DMS79 treated with DMSO at 0.1 percent for 48 hours (cell line): Measurements from ENCODE around the gene MAPKBP1.
"Not testable (repeated sequence)": the region's sequence is repeated elsewhere in the genome, so short reads cannot be mapped to it uniquely, and the experiment has no call there.

Source experiments
- DNase-seq: peaks from one replicate; lab custom pipeline; 2025; lab: John Stamatoyannopoulos, UW

The MAPKBP1 gene

DNA sequence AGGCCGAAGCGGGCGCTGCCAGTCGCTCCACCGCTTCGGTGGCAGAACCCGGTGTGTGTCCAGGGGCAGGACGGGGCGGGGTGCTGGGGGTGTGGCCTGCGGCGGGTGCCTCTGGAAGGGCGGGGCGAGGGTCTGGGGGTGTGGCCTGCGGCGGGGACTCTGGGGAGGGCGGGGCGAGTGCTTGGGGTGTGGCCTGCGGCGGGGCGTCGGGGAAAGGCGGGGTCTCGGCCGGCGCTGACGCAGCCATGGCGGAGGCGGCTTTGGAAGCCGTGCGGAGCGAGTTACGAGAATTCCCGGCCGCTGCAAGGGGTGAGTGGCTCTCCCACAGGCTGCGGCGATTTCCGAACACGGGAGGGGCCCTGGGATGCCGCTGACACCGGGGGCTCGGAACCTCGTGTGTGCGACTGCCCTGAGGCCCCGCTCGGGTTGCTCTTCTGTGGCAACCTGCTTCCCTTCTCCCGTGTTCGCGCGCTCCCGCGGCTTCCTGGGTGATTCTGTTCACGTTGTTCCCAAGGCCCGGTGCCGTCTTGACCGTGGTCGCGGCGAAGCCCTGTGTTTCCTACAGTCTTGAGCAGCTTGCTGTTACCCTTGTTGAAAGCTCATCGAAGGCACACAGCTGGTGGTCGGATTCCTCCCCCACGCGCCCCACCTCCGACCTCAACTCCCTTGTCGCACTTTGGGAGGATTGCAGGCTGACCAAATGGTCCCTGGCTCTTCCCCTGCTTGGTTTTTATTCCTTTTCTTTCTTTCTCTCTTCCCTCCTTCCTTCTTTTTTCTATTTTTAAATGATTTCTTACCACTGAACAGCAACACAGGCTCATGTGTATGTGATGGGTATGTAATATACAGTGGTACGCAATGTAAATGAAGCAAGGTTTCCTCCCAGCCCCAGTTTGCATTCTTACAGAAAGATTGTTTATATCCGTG is 53.9 kb downstream of the MAPKBP1 start, which contains the start of gene JMJD7:
JMJD7 (plus strand) TSS at position 213 of the 927 bp plus-strand sequence; CDS start at position 246, 33 bp downstream.
- peak; percentile 17 for DNase-seq

- DNase-seq: no peak
Measured at GRCh38 chr15:41828807-41829141, 54.5 kb downstream of the MAPKBP1 start.

DNA sequence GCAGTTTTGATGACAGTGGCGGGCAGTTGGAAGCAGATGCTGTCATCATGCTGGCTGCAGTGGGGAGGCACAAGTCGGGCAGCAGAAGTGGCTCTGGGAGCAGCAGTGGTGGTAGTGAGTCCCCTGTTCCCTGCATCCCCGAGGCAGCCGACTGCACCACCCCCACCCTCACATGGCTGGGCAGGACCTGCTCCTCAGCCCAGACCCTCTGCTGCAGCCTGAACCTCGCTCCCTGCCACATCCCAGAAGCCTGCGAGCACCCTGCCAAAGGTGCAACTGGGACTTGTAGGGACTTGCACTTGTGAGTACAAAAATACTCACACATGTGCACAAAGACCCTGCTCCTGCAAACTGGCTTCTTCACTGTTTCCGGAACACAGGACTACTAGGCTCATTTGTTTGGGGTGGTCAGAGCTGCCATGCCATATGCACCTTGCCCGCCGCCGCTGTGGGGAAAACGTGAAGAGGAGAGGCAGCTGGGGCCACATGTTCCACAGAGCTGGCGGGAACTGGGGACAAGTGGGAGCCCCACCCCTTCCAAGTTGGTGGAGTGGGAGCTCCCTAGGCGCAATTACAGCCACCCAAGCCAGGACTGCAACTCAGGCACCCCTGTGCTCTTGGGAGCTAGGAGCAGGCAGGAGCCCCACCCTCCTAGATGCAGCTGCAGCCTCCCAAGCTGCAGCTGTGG is 55.8 kb downstream of the MAPKBP1 start:
- DNase-seq: no peak

- DNase-seq: not testable (repeated sequence)
Measured at GRCh38 chr15:41831291-41831690, 57.0 kb downstream of the MAPKBP1 start.

- no peak for DNase-seq
Measured at GRCh38 chr15:41832208-41832607, 57.9 kb downstream of the MAPKBP1 start.

DNA sequence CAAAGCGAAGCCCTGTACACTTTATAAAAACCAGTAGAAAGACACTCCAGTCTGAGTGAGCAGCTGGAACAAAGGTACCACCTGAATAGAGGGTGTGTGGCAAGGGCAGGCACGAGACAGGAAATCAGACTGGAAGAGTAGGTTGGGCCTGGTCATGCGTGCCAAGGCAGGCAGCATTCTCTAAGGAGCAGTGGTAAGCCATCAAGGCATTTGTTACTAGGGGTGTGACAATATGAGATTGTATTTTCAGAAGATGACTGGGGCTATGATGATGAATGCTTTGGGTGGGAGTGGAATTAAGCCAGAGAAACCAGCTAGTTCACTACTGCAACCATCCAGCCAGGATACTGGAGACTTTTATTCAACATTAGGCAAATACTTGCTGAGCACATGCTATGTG is 58.6 kb downstream of the MAPKBP1 start:
- DNase-seq: no peak

DNA sequence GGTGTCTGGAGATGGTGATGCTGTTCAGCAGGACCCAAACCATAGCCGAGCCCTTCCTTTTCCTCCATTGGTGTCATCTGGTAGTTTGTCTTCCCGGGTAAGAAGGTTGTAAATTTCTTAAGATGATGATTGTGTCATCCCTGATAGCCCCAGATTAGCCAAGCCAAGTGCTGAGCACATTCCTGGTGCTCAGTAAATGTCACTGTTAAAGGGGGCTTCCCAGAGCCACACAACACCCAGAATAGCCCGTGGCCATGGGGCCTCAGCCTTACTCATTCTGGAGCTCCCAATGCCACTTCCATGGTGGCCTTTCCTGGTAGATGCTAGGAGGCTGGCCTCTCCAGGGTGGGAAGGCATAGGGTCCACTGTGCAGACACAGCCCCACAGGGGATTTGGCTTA is 59.8 kb downstream of the MAPKBP1 start:
- DNase-seq: no peak

GRCh38 chr15:41836073-41836472 is 61.8 kb downstream of the MAPKBP1 start:
- DNase-seq: no peak

DNA sequence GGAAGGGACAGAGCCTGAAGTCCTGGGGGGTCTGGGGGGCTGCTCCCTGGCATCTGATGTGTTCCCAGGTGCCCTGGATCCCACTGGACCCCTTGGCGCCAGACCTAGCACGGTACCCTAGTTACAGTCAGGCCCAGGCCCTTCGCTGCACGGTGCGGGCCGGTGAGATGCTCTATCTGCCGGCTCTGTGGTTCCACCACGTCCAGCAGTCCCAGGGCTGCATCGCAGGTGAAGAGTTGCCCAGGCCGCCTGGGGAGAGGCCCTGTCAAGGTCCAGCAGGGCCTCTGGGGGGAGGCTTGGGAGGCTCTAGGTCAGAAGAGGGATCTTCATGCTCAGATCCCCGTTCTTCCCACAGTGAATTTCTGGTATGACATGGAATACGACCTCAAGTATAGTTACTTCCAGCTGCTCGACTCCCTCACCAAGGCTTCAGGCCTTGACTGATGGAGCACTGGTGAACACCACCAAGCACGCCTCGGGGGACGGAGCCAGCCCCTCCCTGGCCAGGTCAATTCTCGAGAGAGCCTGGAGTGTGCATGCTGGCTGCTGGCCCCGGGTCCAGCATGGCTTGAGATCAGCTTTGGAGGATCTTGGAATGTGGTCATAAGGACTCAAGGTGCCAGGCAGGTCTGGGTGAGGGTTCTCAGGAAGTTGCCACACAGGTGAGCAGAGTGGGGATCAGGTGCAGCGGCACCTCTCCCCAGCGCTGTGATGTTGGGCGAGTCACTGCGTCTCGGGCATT is 62.6 kb downstream of the MAPKBP1 start:
- DNase-seq: no peak

GRCh38 chr15:41838400-41838897 is 64.2 kb downstream of the MAPKBP1 start, which contains the start of gene PLA2G4B:
Gene PLA2G4B, plus strand, starts transcription at chr15:41838847. Its CDS starts 67 bp downstream, at chr15:41838914.
- no peak for DNase-seq

- no peak for DNase-seq
Measured at GRCh38 chr15:41839781-41840491, 65.7 kb downstream of the MAPKBP1 start.

- no peak for DNase-seq
Measured at GRCh38 chr15:41840673-41841072, 66.4 kb downstream of the MAPKBP1 start.

DNA sequence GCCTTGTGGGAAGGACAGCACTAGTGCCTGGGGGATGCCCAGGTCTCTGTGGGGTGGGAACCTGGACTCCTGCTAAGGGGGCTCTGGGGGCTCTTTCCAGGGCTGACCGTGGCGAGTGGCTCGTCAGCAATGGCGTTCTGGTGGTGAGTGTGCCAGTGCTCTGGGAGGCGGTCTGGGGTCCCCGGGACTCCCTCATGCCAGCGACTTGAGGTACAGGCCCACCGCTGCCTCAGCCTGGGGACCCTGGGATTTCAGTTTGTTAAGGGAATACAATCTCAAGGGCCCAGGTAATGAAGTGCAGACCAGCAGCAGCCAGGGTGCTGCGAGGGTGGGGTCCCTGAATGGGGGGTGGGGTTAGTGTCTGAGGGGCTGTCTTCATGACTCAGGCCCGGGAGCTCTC is 66.8 kb downstream of the MAPKBP1 start:
- no peak for DNase-seq

DNA sequence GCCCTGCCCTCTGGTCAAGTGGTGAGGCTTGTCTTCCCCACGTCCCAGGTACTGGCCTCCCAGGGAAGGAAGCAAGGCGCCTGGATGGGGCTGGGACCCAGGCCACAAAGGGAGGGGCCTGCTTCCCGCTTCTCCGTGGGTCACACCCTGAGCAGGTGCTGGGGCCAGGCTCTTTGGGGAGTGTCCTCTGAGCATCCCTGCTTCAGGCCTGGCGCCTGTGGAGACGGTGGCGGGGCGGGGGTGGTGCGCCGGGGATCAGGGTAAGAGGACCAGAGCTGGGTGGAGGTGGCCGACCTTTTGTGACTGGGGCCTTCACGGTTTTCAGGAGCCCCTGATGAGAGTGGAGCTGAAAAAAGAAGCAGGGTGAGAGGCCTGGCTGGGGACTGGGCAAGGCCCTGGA is 67.9 kb downstream of the MAPKBP1 start:
- DNase-seq: no peak

DNA sequence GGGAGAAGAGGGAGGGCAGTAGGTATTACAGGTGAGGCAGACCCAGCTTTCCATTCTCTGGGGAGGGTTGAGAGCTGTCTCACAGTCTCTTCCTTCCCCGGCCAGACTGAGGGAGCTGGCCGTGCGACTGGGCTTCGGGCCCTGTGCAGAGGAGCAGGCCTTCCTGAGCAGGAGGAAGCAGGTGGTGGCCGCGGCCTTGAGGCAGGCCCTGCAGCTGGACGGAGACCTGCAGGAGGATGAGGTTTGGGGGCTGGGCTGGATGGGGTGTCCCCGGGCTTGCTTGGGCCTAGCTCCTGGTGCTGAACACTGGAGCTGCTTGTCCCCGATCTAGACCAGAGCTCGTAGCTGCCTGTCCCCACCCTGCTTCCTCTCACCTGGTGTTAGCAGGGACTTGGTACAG is 69.3 kb downstream of the MAPKBP1 start:
- no peak for DNase-seq

GRCh38 chr15:41844814-41845213 is 70.5 kb downstream of the MAPKBP1 start:
- no peak for DNase-seq

- no peak for DNase-seq
Measured at GRCh38 chr15:41847206-41847605, 72.9 kb downstream of the MAPKBP1 start.

- no peak for DNase-seq
Measured at GRCh38 chr15:41847981-41848380, 73.7 kb downstream of the MAPKBP1 start.

- DNase-seq: no peak
Measured at GRCh38 chr15:41848631-41849030, 74.3 kb downstream of the MAPKBP1 start.

DNA sequence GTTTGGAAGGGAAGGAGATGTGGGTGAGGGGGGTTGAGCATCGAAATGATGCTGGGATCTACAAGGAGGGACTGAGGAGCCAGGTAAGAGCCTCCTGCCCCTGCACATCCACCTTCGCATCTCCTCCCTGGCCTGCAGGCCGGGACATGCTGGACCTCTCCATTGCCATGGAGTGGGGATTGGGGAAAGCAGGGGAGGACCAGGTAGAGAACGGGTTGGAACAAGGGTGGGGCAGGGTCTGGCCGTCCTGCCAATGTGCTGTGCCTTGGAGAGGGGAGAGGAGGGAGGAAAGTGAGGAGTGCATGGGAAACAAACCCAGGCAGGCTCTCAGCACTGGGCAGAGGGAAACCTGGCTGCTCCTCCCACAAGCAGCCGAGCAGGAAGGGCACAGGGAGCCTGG is 74.9 kb downstream of the MAPKBP1 start:
- no peak for DNase-seq

- DNase-seq: no peak
Measured at GRCh38 chr15:41849861-41850260, 75.6 kb downstream of the MAPKBP1 start.
